GM12878 (cell line): ENCODE results near the gene CD48. TPM values are rescaled to one million over a fixed set of nuclear protein-coding genes. Genes with fewer than 3 reads are reported as not detected.

ENCODE experiments used
- ASH2L ChIP-seq: fragments of 300-600, 200-600 bp; sonication (generic); IDR thresholded peaks from 2 replicates; pipeline ENCODE4 v1.6.1; 2017; ENCODE audit warnings: low read depth, mild to moderate bottlenecking, borderline replicate concordance
- BCL11A ChIP-seq: IDR thresholded peaks from 2 replicates; pipeline ENCODE4 v1.6.1; 2011; ENCODE audit warnings: low read depth, low read length
- BHLHE40 ChIP-seq, 2 experiments: fragments of 450-650 bp in 1 of 2; IDR thresholded peaks; 2 replicates each; pipeline ENCODE4 v1.6.1; 2011 to 2017; ENCODE audit warnings: low read depth in 2 of 2, borderline replicate concordance in 1 of 2, improper control_type of control experiment in 1 of 2, low read length in 1 of 2, mild to moderate bottlenecking in 1 of 2
- BMI1 ChIP-seq: fragments of 450-650 bp; IDR thresholded peaks from 2 replicates; pipeline ENCODE4 v1.6.1; 2016; ENCODE audit warnings: mild to moderate bottlenecking, moderate library complexity, borderline replicate concordance
- CHD1 ChIP-seq: IDR thresholded peaks from 2 replicates; pipeline ENCODE4 v1.6.1; 2012; ENCODE audit warnings: low read depth, low read length, improper control_type of control experiment
- E2F8 ChIP-seq: fragments of 450-650 bp; IDR thresholded peaks from 2 replicates; pipeline ENCODE4 v1.6.1; 2018; ENCODE audit warnings: mild to moderate bottlenecking, low read depth, moderate library complexity; ENCODE audit not compliant: partially characterized antibody
- EED ChIP-seq: sonication (generic); IDR thresholded peaks from 2 replicates; pipeline ENCODE4 v1.6.1; 2016; ENCODE audit warnings: antibody characterized with exemption, low read depth
- ELK1 ChIP-seq: IDR thresholded peaks from 2 replicates; pipeline ENCODE4 v1.6.1; 2012; ENCODE audit warnings: low read depth, low read length, improper control_type of control experiment
- HCFC1 ChIP-seq: fragments of 150-350 bp; IDR thresholded peaks from 2 replicates; pipeline ENCODE4 v1.6.1; 2014; ENCODE audit warnings: low read length
- IKZF2 ChIP-seq, 2 experiments: fragments of 450-650 bp; IDR thresholded peaks; 2 replicates each; pipeline ENCODE4 v1.6.1; 2017; ENCODE audit warnings: mild to moderate bottlenecking in 2 of 2, moderate library complexity in 2 of 2
- JUND ChIP-seq: IDR thresholded peaks from 2 replicates; pipeline ENCODE4 v1.6.1; 2012; ENCODE audit warnings: low read depth, mild to moderate bottlenecking, low read length, improper control_type of control experiment, moderate library complexity
- KAT2A ChIP-seq: conservative IDR thresholded peaks from 2 replicates; pipeline ENCODE4 v1.6.1; 2011; ENCODE audit warnings: low read depth, low read length; ENCODE audit not compliant: control insufficient read depth
- LARP7 ChIP-seq: fragments of 450-650 bp; IDR thresholded peaks from 2 replicates; pipeline ENCODE4 v1.6.1; 2017; ENCODE audit warnings: mild to moderate bottlenecking
- MXI1 ChIP-seq: fragments of 150-350 bp; IDR thresholded peaks from 2 replicates; pipeline ENCODE4 v1.6.1; 2011; ENCODE audit warnings: low read depth, mild to moderate bottlenecking, inconsistent platforms, low read length, improper control_type of control experiment
- MYB ChIP-seq: fragments of 150-350 bp; IDR thresholded peaks from 2 replicates; pipeline ENCODE4 v1.6.1; 2014; ENCODE audit warnings: mild to moderate bottlenecking, low read depth, low read length, borderline replicate concordance
- PAX8 ChIP-seq: fragments of 450-650 bp; IDR thresholded peaks from 2 replicates; pipeline ENCODE4 v1.6.1; 2017; ENCODE audit warnings: mild to moderate bottlenecking, moderate library complexity
- PBX3 ChIP-seq: IDR thresholded peaks from 2 replicates; pipeline ENCODE4 v1.6.1; 2011; ENCODE audit warnings: mild to moderate bottlenecking, low read depth, low read length, moderate library complexity; ENCODE audit not compliant: insufficient replicate concordance
- SMAD1 ChIP-seq: fragments of 450-650 bp; IDR thresholded peaks from 2 replicates; pipeline ENCODE4 v1.6.1; 2018; ENCODE audit warnings: mild to moderate bottlenecking, low read depth; ENCODE audit not compliant: partially characterized antibody
- ZBTB33 ChIP-seq: fragments of 450-650 bp; IDR thresholded peaks from 2 replicates; pipeline ENCODE4 v1.6.1; 2017; ENCODE audit warnings: mild to moderate bottlenecking
- ZNF24 ChIP-seq: fragments of 450-650 bp; IDR thresholded peaks from 2 replicates; pipeline ENCODE4 v1.6.1; 2017; ENCODE audit warnings: antibody characterized with exemption, mild to moderate bottlenecking
- ZSCAN29 ChIP-seq: fragments of 450-650 bp; IDR thresholded peaks from 2 replicates; pipeline ENCODE4 v1.6.1; 2017; ENCODE audit warnings: mild to moderate bottlenecking, moderate library complexity
- polyA plus RNA-seq, 11 experiments: library from polyadenylated mRNA; depleted of rRNA in 4 of 11; unstranded in 6 of 11; stranded (reverse) in 5 of 11; fragments of >200 nt; fragmentation: Nextera tagmentation in 4 of 11; fragmentation: Illumina TruSeq in 1 of 11; extraction: Ambion mirVana in 4 of 11; extraction: Trizol in 1 of 11; gene quantifications; 1 replicate in 1 of 11; 2 replicates in 10 of 11; pipeline versions ENCODE4 v1.2.1 to v1.2.3, GENCODE V29; 2011 to 2016; ENCODE audit warnings: inconsistent platforms in 2 of 11, missing spikeins in 2 of 11, low read depth in 1 of 11
- total RNA-seq, 4 experiments: library from RNA; depleted of rRNA in 3 of 4; stranded (reverse); fragments of >200 nt in 3 of 4; fragmentation: Illumina TruSeq in 1 of 4; extraction: Trizol in 1 of 4; gene quantifications; 2 replicates each; pipeline versions ENCODE4 v1.2.1 to v1.2.3, GENCODE V29; 2013 to 2021
- TF ChIP-seq, protein P1 (sequence below): fragments of 450-650 bp; IDR thresholded peaks from 2 replicates; pipeline ENCODE4 v1.6.1; 2016; ENCODE audit warnings: mild to moderate bottlenecking

Gene CD48
- total and polyA plus RNA-seq, 10 of the 15 experiments (the other 5 are each of a cell fraction or from before 2014, with no cell fraction given), result 302 to 1,315 (median 430) TPM

DNA sequence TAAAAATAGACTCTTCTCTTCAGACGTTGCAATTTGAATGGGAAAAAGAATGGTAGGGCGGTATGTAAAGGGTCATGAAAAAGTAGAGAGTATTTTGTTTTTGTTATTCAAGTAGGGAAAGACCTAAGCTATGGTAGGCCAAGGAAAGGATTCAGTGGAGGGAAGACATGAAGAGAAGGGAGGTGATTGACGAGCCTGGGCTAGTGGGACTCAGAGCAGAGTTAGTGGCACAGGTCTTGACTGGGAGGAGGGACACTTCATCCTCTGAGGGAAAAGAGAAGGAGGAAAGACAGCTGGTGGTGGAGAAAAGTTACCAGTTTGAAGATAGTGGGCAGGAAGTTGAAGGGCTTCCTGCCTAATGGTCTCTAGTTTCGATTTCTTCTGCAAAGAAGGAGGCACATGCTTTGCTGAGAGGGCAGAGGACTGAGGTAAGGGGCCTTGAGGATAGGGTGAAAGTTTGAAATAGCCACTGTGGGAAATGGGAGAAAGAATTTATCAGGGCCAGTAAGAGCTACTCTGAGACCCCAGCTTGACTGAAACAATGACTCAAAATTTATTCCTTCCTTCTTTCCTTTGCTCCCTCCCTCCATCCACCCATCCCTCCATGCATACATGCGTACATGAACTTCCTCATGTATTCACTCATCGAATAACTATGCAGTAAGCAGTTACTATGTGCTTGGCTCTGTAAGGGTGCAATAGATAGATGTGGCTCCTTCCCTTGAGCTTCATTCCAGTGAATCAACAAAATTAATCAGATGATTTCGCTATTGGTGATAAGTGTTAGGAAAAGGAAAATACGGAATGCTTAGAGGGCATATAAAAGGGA, 4.2 kb downstream of the CD48 start (continued):
- TF ChIP-seq PBX3 (no peak), E2F8 (no peak), ZBTB33 (no peak), EED (peak; percentile 82), PAX8 (no peak), JUND (no peak), KAT2A (no peak), BMI1 (no peak), SMAD1 (peak; percentile 57), ASH2L (no peak), ZSCAN29 (no peak), LARP7 (no peak), MYB (no peak), HCFC1 (no peak), IKZF2 (IDR thresholded peaks at IDR 0.05) (peak; percentile 34 to 38; a peak in 2 of 4 replicates), BHLHE40 (IDR thresholded peaks at IDR 0.05; ENCODE audit: borderline replicate concordance in 1 of 2, low read depth in 2 of 2, low read length in 1 of 2) (peak; percentile 3 to 9; a peak in 1 of 4 replicates), MXI1 (peak; percentile 89), ZNF24 (no peak; the same call in 1 of the 2 replicates), ELK1 (no peak), BCL11A (no peak), CHD1 (0 out of 2 replicates have a peak, but pooled peaks have one; percentile 71)
- TF ChIP-seq, protein P1, sequence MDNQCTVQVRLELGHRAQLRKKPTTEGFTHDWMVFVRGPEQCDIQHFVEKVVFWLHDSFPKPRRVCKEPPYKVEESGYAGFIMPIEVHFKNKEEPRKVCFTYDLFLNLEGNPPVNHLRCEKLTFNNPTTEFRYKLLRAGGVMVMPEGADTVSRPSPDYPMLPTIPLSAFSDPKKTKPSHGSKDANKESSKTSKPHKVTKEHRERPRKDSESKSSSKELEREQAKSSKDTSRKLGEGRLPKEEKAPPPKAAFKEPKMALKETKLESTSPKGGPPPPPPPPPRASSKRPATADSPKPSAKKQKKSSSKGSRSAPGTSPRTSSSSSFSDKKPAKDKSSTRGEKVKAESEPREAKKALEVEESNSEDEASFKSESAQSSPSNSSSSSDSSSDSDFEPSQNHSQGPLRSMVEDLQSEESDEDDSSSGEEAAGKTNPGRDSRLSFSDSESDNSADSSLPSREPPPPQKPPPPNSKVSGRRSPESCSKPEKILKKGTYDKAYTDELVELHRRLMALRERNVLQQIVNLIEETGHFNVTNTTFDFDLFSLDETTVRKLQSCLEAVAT, result peak; percentile 81
